ENCODE measurements around the gene SLC5A11.
"Not testable (repeated sequence)": the region's sequence is repeated elsewhere in the genome, so short reads cannot be mapped to it uniquely, and the experiment has no call there.

Gene SLC5A11

GRCh38 chr16:24834459-24835335 lies 11.1 kb upstream of the SLC5A11 start:
- no peak for DNase-seq (ENCODE audit: low read depth)

- DNase-seq (ENCODE audit: low read depth): no peak
Observed at GRCh38 chr16:24836836-24837235, 8.9 kb upstream of the SLC5A11 start.

- no peak for DNase-seq (ENCODE audit: low read depth)
Observed at GRCh38 chr16:24837969-24838368, 7.8 kb upstream of the SLC5A11 start.

GRCh38 chr16:24838554-24839266 lies 7.1 kb upstream of the SLC5A11 start:
- DNase-seq (ENCODE audit: low read depth): peak; percentile 46

- DNase-seq (ENCODE audit: low read depth): no peak
Observed at GRCh38 chr16:24839347-24839972, 6.3 kb upstream of the SLC5A11 start.

- no peak for DNase-seq (ENCODE audit: low read depth)
Observed at GRCh38 chr16:24841291-24841690, 4.5 kb upstream of the SLC5A11 start.

GRCh38 chr16:24844101-24845030 lies 1.4 kb upstream of the SLC5A11 start:
- DNase-seq (ENCODE audit: low read depth): no peak

GRCh38 chr16:24845031-24845365 lies 765 bp upstream of the SLC5A11 start:
- not testable (repeated sequence) for DNase-seq (ENCODE audit: low read depth)

- DNase-seq (ENCODE audit: low read depth): no peak
Observed at GRCh38 chr16:24846548-24847357, 990 bp downstream of the SLC5A11 start.

- no peak for DNase-seq (ENCODE audit: low read depth)
Observed at GRCh38 chr16:24847358-24847664, 1.5 kb downstream of the SLC5A11 start.

- no peak for DNase-seq (ENCODE audit: low read depth)
Observed at GRCh38 chr16:24848065-24848464, 2.3 kb downstream of the SLC5A11 start.

- no peak for DNase-seq (ENCODE audit: low read depth)
Observed at GRCh38 chr16:24849641-24850040, 3.9 kb downstream of the SLC5A11 start.

- DNase-seq (ENCODE audit: low read depth): no peak
Observed at GRCh38 chr16:24850289-24850938, 4.7 kb downstream of the SLC5A11 start.

GRCh38 chr16:24851700-24852099 lies 5.9 kb downstream of the SLC5A11 start:
- no peak for DNase-seq (ENCODE audit: low read depth)

GRCh38 chr16:24852281-24852721 lies 6.5 kb downstream of the SLC5A11 start:
- no peak for DNase-seq (ENCODE audit: low read depth)

GRCh38 chr16:24853169-24853824 lies 7.5 kb downstream of the SLC5A11 start:
- no peak for DNase-seq (ENCODE audit: low read depth)

- no peak for DNase-seq (ENCODE audit: low read depth)
Observed at GRCh38 chr16:24853830-24854229, 8.1 kb downstream of the SLC5A11 start.

- no peak for DNase-seq (ENCODE audit: low read depth)
Observed at GRCh38 chr16:24854607-24855171, 8.9 kb downstream of the SLC5A11 start.

GRCh38 chr16:24855678-24856077 lies 9.9 kb downstream of the SLC5A11 start:
- no peak for DNase-seq (ENCODE audit: low read depth)

GRCh38 chr16:24856871-24857270 lies 11.1 kb downstream of the SLC5A11 start:
- not testable (repeated sequence) for DNase-seq (ENCODE audit: low read depth)

Measured in CMK (cell line).